OCI-M2 (cell line): ENCODE data around the gene PSORS1C2.

Source experiments
- DNase-seq: peaks from one replicate; lab custom pipeline; 2025; ENCODE audit not compliant: unreplicated experiment; lab: John Stamatoyannopoulos, UW

PSORS1C2 gene

DNA sequence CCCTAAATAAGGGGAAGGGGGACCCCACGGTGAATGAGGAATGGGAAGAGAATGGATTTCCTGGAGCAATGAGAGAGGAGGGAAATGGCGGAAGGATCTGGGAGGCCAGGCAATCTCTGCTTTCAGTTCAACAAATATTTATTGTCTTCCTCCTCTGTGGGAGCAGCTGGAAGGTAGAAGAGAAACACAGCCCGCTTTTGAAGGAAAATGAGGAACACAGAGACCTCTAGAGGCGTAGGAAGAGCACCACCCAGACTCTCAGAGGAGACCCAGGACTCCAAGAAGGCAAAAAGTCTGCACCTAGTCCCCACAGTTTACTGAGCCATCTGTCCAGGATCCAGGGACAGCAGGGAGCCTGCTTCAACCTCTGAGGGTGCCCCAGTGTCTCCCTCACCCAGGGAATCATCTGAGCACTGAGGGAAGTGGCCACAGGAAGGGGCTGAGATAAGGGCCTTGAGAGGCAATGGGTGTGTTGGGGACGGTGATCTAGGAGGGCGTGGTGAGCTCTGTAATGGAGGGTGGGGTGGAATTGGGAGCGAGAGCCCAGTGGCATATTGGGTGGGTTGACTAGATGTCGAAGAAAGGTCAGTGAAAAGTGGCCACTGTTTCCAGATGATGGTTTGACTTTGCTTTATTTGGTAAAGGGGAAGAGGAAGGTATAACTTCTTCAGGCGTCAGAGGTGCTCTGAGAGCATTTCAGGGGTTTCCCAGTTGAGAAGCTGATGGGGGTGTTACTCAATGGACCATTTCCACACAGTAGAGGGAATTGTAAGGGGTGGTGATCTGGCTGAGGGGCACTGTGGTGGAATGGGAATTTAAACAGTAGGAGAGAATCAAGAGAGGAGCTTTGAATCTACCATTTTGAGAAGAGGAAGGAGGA, 23.7 kb downstream of the PSORS1C2 start:
- DNase-seq: no peak

DNA sequence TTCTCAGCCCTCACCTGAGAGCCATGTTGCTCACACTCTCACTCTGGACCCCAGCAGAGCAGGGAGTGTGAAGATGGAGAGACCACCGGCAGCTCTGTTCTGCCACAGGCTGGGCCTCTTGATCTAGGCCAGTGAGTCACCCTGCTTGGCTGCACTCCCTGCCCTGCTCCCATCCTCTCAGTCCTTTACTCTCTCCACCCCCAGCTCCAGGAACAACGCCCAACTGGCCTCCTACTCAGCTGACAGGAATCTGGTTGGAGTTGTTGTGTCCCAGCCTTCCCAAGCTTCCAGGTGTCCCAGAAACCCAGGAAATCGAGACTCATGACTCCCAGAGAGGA, 24.4 kb downstream of the PSORS1C2 start, which contains the start of gene PSORS1C1:
Gene PSORS1C1, plus strand, starts transcription at position 260 of the 338 bp plus-strand sequence. CDS start 14,833 bp downstream, outside the sequence.
- DNase-seq: no peak

DNA sequence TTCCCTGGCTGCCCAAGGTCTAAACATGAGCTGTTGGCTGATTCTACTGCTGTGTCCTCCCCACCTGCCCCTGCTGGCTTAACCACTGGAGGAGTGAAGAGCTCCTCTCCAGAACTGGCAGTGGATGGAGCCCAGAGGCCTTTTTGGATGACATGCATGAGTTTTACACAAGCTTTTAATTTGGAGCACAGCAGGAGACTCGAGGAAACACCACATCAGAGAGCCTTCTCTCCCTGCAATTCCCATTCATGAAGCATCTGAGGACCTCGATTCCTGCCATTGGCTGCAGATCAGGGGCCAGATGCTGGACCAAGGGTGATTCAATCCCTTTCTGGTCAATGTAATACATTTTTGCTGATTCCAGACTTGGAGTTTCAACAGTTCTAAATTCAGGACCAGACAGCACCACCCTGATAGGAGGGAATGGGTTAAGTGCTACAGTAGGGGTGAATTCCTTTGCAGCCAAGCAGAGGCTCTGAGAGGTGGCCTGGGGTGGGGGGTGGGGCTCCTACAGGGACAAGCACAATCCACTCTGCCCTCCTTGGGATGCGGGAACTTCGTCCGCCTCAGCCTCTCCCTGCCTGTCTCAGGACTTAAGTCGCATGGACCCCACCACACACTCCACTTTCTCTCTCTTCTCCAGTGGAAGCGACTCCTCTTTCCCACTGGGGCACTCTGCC, 24.9 kb downstream of the PSORS1C2 start:
- DNase-seq: no peak

DNA sequence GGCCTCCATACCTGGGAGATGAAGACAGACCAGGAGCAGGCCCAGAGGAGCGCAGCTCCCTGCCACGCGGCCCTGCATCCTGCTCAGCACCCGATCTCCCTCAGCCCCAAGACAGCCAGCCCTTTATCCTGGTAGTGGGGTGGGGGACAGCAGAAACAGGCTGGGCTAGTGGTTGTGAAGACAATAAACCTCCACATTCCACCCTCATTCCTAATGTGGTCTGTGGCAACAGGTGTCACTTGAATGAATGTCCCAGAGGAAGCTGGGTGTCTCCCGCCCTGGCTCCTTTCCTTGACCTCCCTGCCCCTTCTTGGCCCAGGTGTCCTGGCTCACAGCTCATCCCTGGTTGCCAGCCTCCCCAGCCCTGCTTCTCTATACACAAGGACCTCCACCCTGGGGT, 26.4 kb downstream of the PSORS1C2 start, which contains the start of gene C6orf15:
Gene C6orf15, minus strand, starts transcription at position 98 of the 400 bp plus-strand sequence. Its CDS starts 20 bp downstream, at position 78.
- DNase-seq: no peak

DNA sequence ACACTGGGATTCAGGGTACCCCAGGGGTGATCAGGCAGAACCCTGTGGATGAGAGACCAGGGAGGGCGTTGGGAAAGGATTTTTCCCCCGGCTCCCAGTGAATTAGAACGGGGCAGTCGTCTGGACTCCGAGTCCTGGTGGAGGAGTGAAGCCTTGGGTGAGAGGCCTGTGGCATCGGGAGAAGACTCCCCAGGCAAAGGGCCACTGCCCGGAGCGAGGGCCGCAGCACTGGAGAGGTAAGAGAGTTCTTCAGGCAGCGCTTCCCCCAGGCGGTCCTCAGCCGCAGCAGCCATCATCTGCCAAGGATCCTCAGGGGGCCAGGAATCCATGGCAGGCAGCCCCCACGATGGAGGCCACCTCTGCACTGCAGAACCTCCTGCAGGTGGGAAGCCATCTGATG, 27.2 kb downstream of the PSORS1C2 start:
- DNase-seq: no peak

DNA sequence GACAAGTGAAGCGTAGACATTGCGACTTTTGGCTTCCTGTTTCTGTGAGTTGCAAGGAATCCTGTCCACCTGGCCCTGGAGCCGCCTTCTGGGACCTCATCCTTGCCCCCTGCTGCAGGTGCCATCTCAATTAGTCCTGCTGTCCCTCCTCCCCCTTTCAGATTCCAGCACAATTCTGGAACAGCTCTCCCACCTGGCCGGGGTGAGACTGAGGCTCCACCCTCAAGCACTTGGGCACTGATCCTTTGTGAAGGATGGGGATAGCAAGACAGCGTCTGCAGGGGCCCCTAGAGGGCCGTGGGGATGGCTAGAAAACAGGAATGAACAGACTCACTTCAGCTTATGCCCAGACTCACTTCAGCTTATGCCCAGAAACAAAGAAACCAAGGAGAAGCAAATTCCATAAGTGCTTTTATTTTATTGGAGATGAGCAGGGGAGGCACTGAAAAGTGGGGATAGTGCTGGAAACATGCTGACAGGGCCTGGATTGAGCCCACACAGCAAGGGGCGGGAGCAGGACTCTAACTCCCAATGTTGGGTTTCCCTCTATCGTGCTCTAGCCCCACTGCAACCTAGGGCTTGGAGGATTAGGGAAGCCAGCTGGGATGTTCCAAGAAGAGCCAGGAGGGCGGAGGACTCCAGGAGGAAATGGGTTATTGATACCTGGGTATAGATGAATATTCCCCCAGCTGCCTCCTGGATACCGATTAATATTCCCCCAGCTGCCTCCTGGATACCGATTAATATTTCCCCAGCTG, 27.9 kb downstream of the PSORS1C2 start:
- no peak for DNase-seq

DNA sequence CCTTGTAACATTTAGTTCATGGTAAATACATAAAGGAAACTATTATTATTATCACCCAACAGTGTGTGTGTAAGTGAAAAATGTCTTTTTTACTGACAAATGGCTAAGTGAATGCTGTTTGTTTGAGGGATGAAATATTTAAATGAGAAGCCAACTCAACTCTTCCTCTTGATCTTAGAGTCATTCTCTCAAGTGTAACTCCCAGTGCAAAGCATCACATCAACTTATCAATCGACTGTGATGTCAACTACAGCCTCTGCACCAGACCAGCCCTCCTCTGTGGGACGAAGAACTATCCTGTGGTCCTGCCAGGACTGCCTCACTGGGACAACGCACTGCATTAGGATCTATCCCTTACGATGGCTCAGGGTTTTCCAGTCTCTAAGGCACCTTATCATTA, 31.8 kb downstream of the PSORS1C2 start:
- DNase-seq: no peak

DNA sequence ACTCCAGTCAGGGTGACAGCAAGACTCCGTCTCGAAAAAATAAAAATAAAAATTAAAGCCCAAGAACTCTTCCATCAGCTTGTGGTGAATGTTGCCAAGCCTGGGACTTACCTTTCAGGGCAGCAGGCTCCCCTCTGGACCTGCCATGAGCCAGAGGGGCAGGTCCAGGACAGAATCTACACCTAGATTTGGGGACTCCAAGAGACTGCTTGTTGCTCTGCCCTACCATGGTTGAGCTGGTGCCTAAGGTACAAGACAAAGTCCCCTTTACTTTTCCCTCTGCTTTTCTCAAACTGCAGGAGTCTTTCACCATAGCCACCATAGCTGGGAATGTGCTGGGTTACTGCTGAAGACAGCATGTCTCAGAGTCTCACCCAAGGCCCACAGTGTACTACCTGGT, 35.7 kb downstream of the PSORS1C2 start:
- no peak for DNase-seq

DNA sequence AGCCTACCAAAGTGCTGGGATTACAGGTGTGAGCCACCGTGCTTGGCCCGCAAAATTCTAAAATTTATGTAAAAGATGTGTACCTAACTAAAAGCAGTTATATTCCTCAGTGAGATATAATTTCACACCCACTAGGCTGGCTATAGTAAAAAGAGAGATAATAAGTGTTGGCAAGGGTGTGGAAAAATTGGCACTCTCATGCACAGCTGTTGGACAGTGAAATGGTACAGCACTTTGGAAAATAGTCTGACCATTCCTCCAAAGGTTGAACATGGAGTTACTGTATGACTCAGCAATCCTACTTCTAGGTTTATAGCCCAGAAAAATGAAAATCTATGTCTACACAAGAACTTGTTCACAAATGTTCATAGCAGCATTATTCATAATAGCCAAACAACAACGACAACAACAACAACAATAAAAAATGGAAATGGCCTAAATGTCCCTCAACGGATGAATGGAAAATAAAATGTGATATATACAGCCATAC, 40.4 kb downstream of the PSORS1C2 start:
- DNase-seq: no peak

DNA sequence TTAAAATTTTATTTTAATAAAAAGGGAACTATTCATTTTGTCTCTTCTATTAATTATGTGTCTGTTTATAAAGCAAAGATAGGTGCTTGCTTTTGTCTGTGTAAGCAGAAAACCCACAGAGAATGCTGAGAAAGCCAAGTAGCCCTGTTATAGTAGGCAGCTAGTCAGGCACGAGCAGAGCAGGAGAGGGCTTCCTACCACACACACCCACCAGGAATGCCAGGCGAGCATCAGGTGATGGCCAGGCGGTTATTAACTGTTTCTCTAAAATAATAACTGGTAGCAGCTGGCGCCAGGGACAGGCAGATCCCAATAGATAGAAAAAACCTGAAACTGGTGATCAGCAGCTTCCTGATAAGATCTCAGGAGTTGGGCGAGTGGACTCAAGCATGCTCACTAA, 42.2 kb downstream of the PSORS1C2 start:
- no peak for DNase-seq

DNA sequence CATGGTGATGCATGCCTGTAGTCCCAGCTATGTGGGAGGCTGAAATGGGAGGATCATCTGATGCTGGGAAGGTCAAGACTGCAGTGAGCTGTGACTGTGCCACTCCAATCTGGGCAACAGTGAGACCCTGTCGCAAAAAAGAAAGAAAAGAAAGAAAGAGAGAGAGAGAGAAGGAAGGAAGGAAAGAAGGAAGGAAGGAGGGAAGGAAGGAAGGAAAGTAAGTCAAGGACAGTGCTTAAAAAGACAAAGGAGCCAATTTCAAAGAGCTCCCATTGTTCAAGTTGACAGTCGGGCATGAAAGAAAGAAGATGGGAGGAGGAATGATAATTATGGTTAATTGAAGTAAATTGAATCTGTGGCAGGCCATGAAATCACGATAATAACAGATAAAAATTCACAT, 42.7 kb downstream of the PSORS1C2 start:
- no peak for DNase-seq

DNA sequence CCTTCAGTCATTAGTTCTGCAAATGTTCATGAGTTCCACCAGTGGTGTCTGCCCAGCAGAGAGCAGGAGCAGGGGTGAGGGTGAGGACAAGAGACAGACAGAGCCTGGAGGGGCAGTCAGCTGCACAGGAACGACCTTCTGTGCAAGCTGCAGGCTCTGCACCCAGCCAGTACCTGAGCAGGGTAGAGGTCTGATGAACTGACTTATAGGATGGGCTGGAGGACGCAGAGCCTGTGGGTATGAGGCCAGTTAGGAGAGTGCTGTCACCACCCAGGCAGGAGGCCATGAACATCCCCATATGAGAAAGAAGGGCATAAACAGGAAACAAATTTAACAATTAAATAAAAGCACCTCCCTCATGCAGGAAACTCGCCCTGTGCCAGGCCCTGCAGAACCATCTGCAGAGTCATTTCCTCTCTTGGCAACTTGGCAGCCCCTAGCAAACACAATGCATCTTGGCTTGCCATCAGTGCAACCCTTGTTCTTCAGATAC, 44.4 kb downstream of the PSORS1C2 start:
- DNase-seq: no peak

DNA sequence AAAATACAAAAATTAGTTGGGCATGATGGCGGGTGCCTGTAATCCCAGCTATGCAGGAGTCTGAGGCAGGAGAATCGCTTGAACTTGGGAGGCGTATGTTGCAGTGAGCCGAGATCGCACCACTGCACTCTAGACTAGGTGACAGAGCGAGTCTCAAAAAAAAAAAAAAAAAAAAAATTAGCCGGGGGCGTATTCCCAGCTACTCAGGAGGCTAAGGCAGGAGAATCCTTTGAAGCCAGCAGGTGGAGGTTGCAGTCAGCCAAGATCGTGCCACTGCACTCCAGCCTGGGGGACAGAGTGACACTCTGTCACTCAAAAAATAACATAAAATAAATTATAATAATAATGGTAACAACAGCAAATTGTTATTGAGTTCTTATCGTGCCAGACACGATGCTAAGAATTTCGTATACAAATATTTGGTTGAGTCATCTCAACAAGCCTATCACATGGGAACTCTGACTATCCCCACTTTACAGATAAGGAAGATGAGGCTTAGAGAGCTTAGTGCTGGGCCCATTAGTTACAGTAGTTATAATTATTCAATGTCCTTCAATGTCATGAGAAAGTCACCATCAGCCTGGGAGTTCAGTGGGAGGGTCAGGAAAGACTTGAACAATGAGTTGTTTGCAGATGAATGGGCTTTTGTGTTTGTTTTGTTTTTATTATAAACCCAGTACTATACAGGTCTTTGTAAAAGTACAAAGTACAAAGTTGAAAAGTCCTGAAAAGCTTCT, 45.9 kb downstream of the PSORS1C2 start:
- DNase-seq: no peak

DNA sequence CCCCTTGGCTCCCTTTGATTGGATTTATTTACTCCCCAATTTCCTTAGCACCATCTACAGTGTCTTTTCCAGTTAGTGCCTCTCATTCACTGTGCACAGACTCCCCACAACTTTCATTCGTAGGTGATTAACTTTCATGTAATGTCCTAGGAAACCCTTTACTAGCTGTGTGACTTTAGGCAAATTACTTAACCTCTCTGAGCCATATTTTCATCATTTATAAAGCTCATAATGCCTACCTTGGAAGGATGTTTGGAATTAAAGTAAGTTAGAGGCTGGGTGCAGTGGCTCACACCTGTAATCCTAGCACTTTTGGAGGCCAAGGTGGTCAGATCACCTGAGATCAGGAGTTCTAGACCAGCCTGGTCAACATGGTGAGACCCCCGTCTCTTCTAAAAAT, 46.6 kb downstream of the PSORS1C2 start:
- DNase-seq: no peak

DNA sequence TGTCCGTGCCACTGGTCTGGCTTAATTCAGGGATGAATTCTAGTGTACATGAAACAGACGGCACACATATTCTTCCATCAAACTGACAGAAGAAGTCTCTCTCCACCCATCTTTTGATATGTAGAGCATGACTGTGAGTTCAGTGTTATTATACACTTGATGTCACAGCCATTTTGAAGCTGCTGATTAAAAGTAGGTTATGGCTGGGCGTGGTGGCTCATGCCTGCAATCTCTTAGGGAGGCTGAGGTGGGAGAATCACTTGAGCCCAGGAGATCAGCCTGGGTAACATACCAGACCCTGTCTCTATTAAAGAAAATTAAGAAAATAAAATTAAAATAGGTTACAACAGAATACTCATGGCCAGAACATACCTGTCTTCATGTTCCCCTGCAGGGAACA, 47.2 kb downstream of the PSORS1C2 start:
- no peak for DNase-seq

DNA sequence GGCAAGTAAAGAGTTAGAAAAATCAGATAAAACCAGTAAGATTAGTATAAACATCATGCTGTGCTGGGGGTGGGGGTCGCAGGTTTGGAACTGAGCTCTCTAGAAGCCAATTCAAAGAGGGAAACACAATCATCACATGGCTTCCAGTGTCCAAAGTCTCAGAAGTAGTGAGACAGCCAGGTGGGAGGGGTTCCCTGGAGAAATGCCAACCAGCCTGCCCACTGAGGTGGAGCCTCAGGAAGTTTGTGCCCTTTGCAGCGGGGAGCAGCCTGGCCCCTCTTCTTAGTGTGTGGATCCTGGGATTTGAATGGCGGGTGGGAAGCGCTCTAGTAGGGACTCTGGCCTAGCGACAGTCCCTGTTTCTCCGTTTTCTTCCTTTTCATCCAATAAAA, 47.9 kb downstream of the PSORS1C2 start:
- no peak for DNase-seq

DNA sequence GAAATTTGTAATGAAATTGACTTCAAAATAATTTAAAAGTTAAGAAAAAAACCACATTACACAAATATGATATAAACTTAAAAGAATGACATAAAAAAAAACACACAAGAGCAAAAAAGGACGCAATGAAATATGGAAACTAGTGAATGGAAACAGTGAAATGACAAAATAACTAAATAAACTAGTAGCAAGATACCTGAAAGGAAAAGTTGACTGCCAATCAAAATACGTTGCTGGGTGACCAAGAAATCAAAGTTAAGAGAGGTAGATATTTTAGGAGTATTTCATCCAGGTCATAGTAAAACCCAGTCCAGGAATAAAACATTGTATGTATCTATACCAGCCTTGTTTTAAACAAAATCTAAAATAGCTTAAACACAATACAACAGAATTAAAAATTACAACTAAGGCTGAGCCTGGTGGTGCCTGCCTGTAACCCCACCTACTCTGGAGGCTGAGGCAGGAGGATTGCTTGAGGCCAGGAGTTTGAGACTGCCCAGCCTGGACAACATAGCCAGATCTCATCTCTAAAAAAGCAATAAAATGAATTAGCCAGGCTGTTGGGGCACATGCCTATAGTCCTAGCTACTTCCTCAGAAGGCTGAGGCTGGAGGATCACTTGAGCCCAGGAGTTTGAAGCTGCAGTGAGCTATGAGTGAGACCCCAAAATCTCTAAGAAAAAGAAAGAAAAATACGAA, 48.4 kb downstream of the PSORS1C2 start:
- no peak for DNase-seq
